ENCODE data around the gene NKX6-2.
"Not testable (repeated sequence)": the region's sequence is repeated elsewhere in the genome, so short reads cannot be mapped to it uniquely, and the experiment has no call there.

The NKX6-2 gene

DNA sequence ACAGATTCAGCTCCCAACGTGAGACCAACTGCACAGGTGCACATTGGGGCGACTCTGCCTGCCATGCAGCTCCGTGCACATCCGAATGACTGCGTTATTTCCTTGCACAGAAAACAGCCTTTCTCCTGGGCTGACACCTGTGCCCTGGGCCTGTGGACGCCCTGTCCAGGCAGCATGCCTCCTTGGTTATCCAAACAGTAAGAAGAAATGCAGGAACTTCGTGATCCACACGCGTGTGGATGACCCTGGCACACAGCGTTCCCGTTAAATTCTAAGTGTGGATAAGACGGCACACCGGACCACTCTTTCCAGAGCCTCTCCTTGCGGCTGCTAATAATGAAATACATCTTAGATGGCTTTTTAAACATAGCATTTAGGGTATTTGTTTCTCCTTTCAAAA lies 39.6 kb downstream of the NKX6-2 start:
- DNase-seq (ENCODE audit: low read depth): no peak
- TF ChIP-seq, protein P1, sequence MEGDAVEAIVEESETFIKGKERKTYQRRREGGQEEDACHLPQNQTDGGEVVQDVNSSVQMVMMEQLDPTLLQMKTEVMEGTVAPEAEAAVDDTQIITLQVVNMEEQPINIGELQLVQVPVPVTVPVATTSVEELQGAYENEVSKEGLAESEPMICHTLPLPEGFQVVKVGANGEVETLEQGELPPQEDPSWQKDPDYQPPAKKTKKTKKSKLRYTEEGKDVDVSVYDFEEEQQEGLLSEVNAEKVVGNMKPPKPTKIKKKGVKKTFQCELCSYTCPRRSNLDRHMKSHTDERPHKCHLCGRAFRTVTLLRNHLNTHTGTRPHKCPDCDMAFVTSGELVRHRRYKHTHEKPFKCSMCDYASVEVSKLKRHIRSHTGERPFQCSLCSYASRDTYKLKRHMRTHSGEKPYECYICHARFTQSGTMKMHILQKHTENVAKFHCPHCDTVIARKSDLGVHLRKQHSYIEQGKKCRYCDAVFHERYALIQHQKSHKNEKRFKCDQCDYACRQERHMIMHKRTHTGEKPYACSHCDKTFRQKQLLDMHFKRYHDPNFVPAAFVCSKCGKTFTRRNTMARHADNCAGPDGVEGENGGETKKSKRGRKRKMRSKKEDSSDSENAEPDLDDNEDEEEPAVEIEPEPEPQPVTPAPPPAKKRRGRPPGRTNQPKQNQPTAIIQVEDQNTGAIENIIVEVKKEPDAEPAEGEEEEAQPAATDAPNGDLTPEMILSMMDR (conservative IDR thresholded peaks at IDR 0.05; ENCODE audit: low read length): no peak
- H3K4me3 ChIP-seq (ENCODE audit: low read length): no peak overlapping the region

GRCh38 chr10:132745971-132746370 lies 40.0 kb downstream of the NKX6-2 start:
- no peak for DNase-seq (ENCODE audit: low read depth)
- TF ChIP-seq, protein P1 (conservative IDR thresholded peaks at IDR 0.05; ENCODE audit: low read length): no peak
- no peak overlapping the region for H3K4me3 ChIP-seq (ENCODE audit: low read length)

- TF ChIP-seq, protein P1 (conservative IDR thresholded peaks at IDR 0.05; ENCODE audit: low read length): no peak
- DNase-seq (ENCODE audit: low read depth): no peak
- no peak overlapping the region for H3K4me3 ChIP-seq (ENCODE audit: low read length)
These were observed 40.4 kb downstream of the NKX6-2 start for GRCh38 chr10:132745511-132745910.

GRCh38 chr10:132744839-132745238 lies 41.1 kb downstream of the NKX6-2 start:
- no peak overlapping the region for H3K4me3 ChIP-seq (ENCODE audit: low read length)
- no peak for DNase-seq (ENCODE audit: low read depth)
- TF ChIP-seq, protein P1 (conservative IDR thresholded peaks at IDR 0.05; ENCODE audit: low read length): no peak

GRCh38 chr10:132743925-132744490 lies 41.9 kb downstream of the NKX6-2 start:
- no peak overlapping the region for H3K4me3 ChIP-seq (ENCODE audit: low read length)
- TF ChIP-seq, protein P1 (conservative IDR thresholded peaks at IDR 0.05; ENCODE audit: low read length): no peak
- no peak for DNase-seq (ENCODE audit: low read depth)

GRCh38 chr10:132743196-132743924 lies 42.6 kb downstream of the NKX6-2 start:
- peak; percentile 74 for DNase-seq (ENCODE audit: low read depth)

DNA sequence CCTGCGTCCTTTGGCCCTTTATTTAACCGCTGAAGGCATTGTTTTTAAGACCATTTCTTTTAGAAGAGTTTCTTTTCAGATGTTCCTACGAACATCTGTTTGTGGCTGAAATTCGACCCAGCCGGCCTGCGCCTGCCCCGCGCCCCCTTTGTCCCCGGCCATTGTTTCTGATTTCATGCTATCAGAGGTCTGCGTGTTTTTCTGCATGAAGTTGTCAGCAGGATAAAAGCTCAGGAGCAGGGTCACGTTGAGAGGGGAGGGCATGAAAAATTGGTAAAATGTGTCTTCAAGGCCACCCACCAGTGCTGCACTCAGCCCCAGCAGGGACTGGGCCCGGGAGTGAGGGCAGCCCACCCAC lies 43.1 kb downstream of the NKX6-2 start:
- H3K4me3 ChIP-seq (ENCODE audit: low read length): no peak overlapping the region
- DNase-seq (ENCODE audit: low read depth): no peak
- TF ChIP-seq, protein P1 (conservative IDR thresholded peaks at IDR 0.05; ENCODE audit: low read length): no peak

More at GRCh38 chr10:132743196-132743924, 42.6 kb downstream of the NKX6-2 start:
- H3K4me3 ChIP-seq (ENCODE audit: low read length): not testable (repeated sequence)

Measured in AG10803 (cell line).